ENCODE measurements around the gene NCBP3. TPM values are rescaled to one million over a fixed set of nuclear protein-coding genes. Genes with fewer than 3 reads are reported as not detected.

NCBP3 gene
- total and polyA plus RNA-seq, 2 of the 4 experiments (the other 2 are of a cell fraction) = 10.8 to 13.5 TPM

- 70% methylated on average over 9 of the region's 11 CpGs; no CpG with 5 or more reads in 1 of the 2 experiments for WGBS, 2 experiments (ENCODE audit: extremely low coverage in 2 of 2, insufficient read length in 1 of 2)
- dilution Hi-C loops (cut with HindIII; ENCODE audit: low sequenced_read_pairs, unreplicated experiment) (no loop called here), intact Hi-C loops (cut with micrococcal nuclease) (loop anchor here (10.0 kb wide), 1 partner anchor 207 kb away; no protein-coding TSS in a partner anchor), in situ Hi-C loops (cut with MboI; ENCODE audit: low sequenced_read_pairs) (no loop called here)
- BruUV-seq (replicated peaks) = no TSS peak
- peak overlapping the region; percentile 82 for H2AK9ac ChIP-seq (replicated peaks; ENCODE audit: low read depth, low read length, poor library complexity)
- H3K36me3 ChIP-seq (ENCODE audit: control insufficient read depth, insufficient read depth, low read length) = peaks cover 14% of the 10 kb centered on the region; the same call in 1 of the 2 replicates
- DNase-seq (no peak), ATAC-seq (ENCODE audit: low read depth) (no peak)
- no peak overlapping the region for H3K14ac ChIP-seq (replicated peaks; ENCODE audit: low read depth, low read length)
- no peak overlapping the region for H3K18ac ChIP-seq (ENCODE audit: low read depth, low read length)
- H3K27me3 ChIP-seq (ENCODE audit: control insufficient read depth, insufficient read depth, low read length) = no peaks in the 10 kb centered on the region
- no peak overlapping the region for H2BK120ac ChIP-seq (ENCODE audit: low read depth, low read length)
- POLR2A ChIA-PET (ENCODE audit: unreplicated experiment) = no interaction called here
- H3K79me1 ChIP-seq (ENCODE audit: low read depth in 1 of 2, low read length in 2 of 2) = no peaks in the 10 kb centered on the region
- no peak overlapping the region for H2AK5ac ChIP-seq (ENCODE audit: low read depth, low read length)
- H2BK20ac ChIP-seq (ENCODE audit: low read depth, low read length) = no peak overlapping the region
- no peak overlapping the region for H3K56ac ChIP-seq (ENCODE audit: extremely low read depth, insufficient read depth, low read length)
- H4K5ac ChIP-seq (ENCODE audit: low read depth, low read length) = no peak overlapping the region
- no peak overlapping the region for H3K4me3 ChIP-seq (ENCODE audit: insufficient read depth, low read depth, low read length)
- no peaks in the 10 kb centered on the region for H4K20me1 ChIP-seq (ENCODE audit: insufficient read depth, low read length)
- no peak overlapping the region for H3K27ac ChIP-seq (ENCODE audit: insufficient read depth, low read length)
- no peak overlapping the region for H2BK15ac ChIP-seq (ENCODE audit: low read depth, low read length)
- no peak overlapping the region for H3K9ac ChIP-seq (ENCODE audit: low read depth, low read length)
- no peak overlapping the region for H4K91ac ChIP-seq (ENCODE audit: insufficient read depth, low read depth, low read length)
- no peak overlapping the region for H2BK5ac ChIP-seq (ENCODE audit: low read depth, low read length, poor library complexity, severe bottlenecking)
- no peak overlapping the region for H3K4ac ChIP-seq (ENCODE audit: low read depth, low read length)
- H3K9me1 ChIP-seq (ENCODE audit: insufficient read depth, low read length) = no peaks in the 10 kb centered on the region
- no peaks in the 10 kb centered on the region for H3K4me1 ChIP-seq (ENCODE audit: control insufficient read depth, insufficient read depth, low read length)
- H3K9me3 ChIP-seq (ENCODE audit: control insufficient read depth, insufficient read depth, low read length) = no peaks in the 10 kb centered on the region
- H3K23ac ChIP-seq (ENCODE audit: low read depth, low read length) = no peak overlapping the region
- TF ChIP-seq POLR2A (IDR thresholded peaks at IDR 0.05; ENCODE audit: low read depth, low read length) = no peak
- TF ChIP-seq MXI1 (IDR thresholded peaks at IDR 0.05; ENCODE audit: borderline replicate concordance, low read depth, low read length) = no peak
- CTCF ChIA-PET = no interaction called here
- H2AFZ ChIP-seq (replicated peaks; ENCODE audit: low read length, poor library complexity) = peak overlapping the region; percentile 21
- H4K8ac ChIP-seq (ENCODE audit: low read depth in 2 of 2, low read length in 2 of 2) = no peak overlapping the region
- no peak overlapping the region for H3K4me2 ChIP-seq (ENCODE audit: low read depth, low read length)
Observed at GRCh38 chr17:3867606-3868005, 21.6 kb upstream of the NCBP3 start.

Measured in IMR-90 (cell line).